Measurements from ENCODE around the gene PKNOX2. TPM values are rescaled to one million over a fixed set of nuclear protein-coding genes. Genes with fewer than 3 reads are reported as not detected.

The PKNOX2 gene
- total and polyA plus RNA-seq, 9 of the 15 experiments (the other 6 are each of a cell fraction or from before 2014, with no cell fraction given), result not detected

DNA sequence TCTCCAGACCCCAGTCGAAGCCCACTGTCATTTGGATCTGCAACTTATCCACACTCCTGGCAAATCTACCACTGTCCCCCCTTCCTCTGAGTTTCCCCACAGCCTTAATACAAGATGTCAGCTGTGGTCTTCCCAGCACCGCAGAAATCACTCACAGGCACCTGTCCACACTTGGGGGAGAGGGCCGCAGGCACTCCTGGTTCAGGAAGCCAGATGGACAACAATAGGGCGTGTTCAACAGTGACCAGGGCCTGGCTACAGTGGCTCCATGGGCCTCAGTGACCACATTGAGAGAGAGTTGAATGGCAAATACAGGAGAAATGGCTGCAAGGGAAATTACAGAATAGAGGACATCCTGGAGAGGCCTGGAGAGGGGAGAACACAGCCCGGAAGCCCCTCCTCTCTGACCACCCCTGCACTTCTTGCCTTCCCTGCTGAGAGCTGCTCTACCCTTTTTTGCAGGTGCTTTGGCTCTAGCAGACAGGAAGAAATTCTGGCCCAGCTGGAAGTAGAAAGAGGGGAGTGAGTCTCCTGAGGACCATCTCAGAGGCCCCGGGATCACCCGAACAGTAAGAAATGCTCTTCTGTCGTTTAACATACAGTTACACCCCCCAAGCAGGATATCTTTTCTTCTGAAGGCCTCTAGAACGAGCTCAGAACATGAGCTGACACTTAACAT, 166.9 kb downstream of the PKNOX2 start:
- no peak overlapping the region for H3K4me3 ChIP-seq
- H3K27ac ChIP-seq (ENCODE audit: extremely low read depth, low read depth, low read length), result no peak overlapping the region
- FAIRE-seq (no peak), ATAC-seq (no peak), DNase-seq (ENCODE audit: extremely low read depth in 1 of 4, low spot score in 3 of 4) (no peak)
- H3K4me1 ChIP-seq (replicated peaks in 1 of 2; ENCODE audit: control insufficient read depth in 2 of 2, insufficient read depth in 2 of 2, low read length in 2 of 2), result no peaks in the 10 kb centered on the region
- intact Hi-C loops (cut with micrococcal nuclease) (no loop called here), in situ Hi-C loops (cut with MboI) (loop anchor here (25.0 kb wide), 1 partner anchor 369 kb away; the partner anchor contains the start of gene CCDC15)
- H3K9me3 ChIP-seq (replicated peaks; ENCODE audit: control insufficient read depth, insufficient read depth, low read depth, low read length), result no peaks in the 10 kb centered on the region
- POLR2A ChIA-PET, result no interaction called here
- no peak overlapping the region for H3K4me2 ChIP-seq (ENCODE audit: insufficient read depth, low read length)
- H3K9me1 ChIP-seq (ENCODE audit: control insufficient read depth, insufficient read depth, low read length), result no peaks in the 10 kb centered on the region
- TF ChIP-seq RAD21 (CRISPR knock-in tag; conservative IDR thresholded peaks at IDR 0.05 in 1 of 2, IDR thresholded peaks at IDR 0.05 in 1 of 2) (no peak), GABPB1 (CRISPR knock-in tag; IDR thresholded peaks at IDR 0.05) (no peak), ZNF146 (CRISPR knock-in tag; IDR thresholded peaks at IDR 0.05; ENCODE audit: unreplicated experiment) (no peak), TCF7 (IDR thresholded peaks at IDR 0.05; ENCODE audit: borderline replicate concordance) (no peak), GABPA (tag; conservative IDR thresholded peaks at IDR 0.05; ENCODE audit: low read depth) (no peak), NFYB (IDR thresholded peaks at IDR 0.05; ENCODE audit: extremely low read depth, insufficient read length) (no peak)
- no peaks in the 10 kb centered on the region for H4K20me1 ChIP-seq (replicated peaks; ENCODE audit: control insufficient read depth, insufficient read depth, low read length)
- H2AFZ ChIP-seq (ENCODE audit: low read depth, low read length), result no peak overlapping the region
- WGBS (ENCODE audit: insufficient coverage, low coverage, missing lambda C conversion rate), result under 1% methylated on average over 9 of the region's 9 CpGs
- H3K79me2 ChIP-seq (ENCODE audit: control insufficient read depth, insufficient read depth, low read length), result no peaks in the 10 kb centered on the region
- peaks cover 18 to 62% of the 10 kb centered on the region in 2 experiments; a peak in 4 of 5 replicates for H3K27me3 ChIP-seq (ENCODE audit: control insufficient read depth in 2 of 2, insufficient read depth in 2 of 2, low read length in 2 of 2)
- no peaks in the 10 kb centered on the region for H3K36me3 ChIP-seq (ENCODE audit: control insufficient read depth, insufficient read depth, low read length)
- CTCF ChIA-PET (ENCODE audit: low intra/inter-chr PET ratio), result no interaction called here
- H3K9ac ChIP-seq (ENCODE audit: insufficient read depth in 1 of 2, low read depth in 2 of 2, low read length in 2 of 2), result no peak overlapping the region
- BruUV-seq (replicated peaks), result no TSS peak
